ACC112 (cell line): ENCODE results near the gene EWSR1.
"Not testable (repeated sequence)": the region's sequence is repeated elsewhere in the genome, so short reads cannot be mapped to it uniquely, and the experiment has no call there.

Source experiments
- H2AFZ ChIP-seq: fragments of 200-600 bp; sonication (generic); one replicate; pipeline ENCODE4 v1.6.0; 2017; ENCODE audit warnings: antibody characterized with exemption, low read length; ENCODE audit not compliant: unreplicated experiment
- H3K27ac ChIP-seq: fragments of 200-600 bp; sonication (generic); 2 replicates; pipeline ENCODE4 v1.5.1; 2014; ENCODE audit warnings: low read depth, mild to moderate bottlenecking, antibody characterized with exemption, low read length, moderate library complexity
- H3K27me3 ChIP-seq: fragments of 200-600 bp; sonication (generic); 2 replicates; pipeline ENCODE4 v1.6.1; 2014; ENCODE audit warnings: mild to moderate bottlenecking, antibody characterized with exemption, low read length, moderate library complexity, mixed read lengths; ENCODE audit not compliant: insufficient read depth
- H3K36me3 ChIP-seq: fragments of 200-600 bp; sonication (generic); 2 replicates; pipeline ENCODE4 v1.6.1; 2016; ENCODE audit warnings: mild to moderate bottlenecking, antibody characterized with exemption, low read length, moderate library complexity, mixed read lengths; ENCODE audit not compliant: insufficient read depth
- H3K4me1 ChIP-seq: fragments of 200-600 bp; sonication (generic); one replicate; pipeline ENCODE4 v1.6.1; 2016; ENCODE audit warnings: low read length, mixed read lengths; ENCODE audit not compliant: insufficient read depth, unreplicated experiment, control insufficient read depth
- H3K4me3 ChIP-seq: fragments of 200-600 bp; sonication (generic); 2 replicates; pipeline ENCODE4 v1.5.1; 2014; ENCODE audit warnings: mild to moderate bottlenecking, low read depth, low read length
- H3K79me2 ChIP-seq: fragments of 200-600 bp; sonication (generic); one replicate; pipeline ENCODE4 v1.6.0; 2016; ENCODE audit warnings: low read length; ENCODE audit not compliant: control insufficient read depth, unreplicated experiment, insufficient read depth

Gene EWSR1

GRCh38 chr22:29341056-29341848, 73.2 kb downstream of the EWSR1 start:
- no peak overlapping the region for H3K4me3 ChIP-seq
- H3K4me1 ChIP-seq: no peaks in the 10 kb centered on the region
- H3K36me3 ChIP-seq: no peaks in the 10 kb centered on the region
- H3K27me3 ChIP-seq: no peaks in the 10 kb centered on the region
- H3K79me2 ChIP-seq: no peaks in the 10 kb centered on the region
- H2AFZ ChIP-seq: no peak overlapping the region
- H3K27ac ChIP-seq: no peak overlapping the region

- Histone ChIP-seq H3K27me3 (no peaks in the 10 kb centered on the region), H3K79me2 (no peaks in the 10 kb centered on the region), H3K4me1 (no peaks in the 10 kb centered on the region), H3K36me3 (no peaks in the 10 kb centered on the region), H3K27ac (no peak overlapping the region), H2AFZ (no peak overlapping the region), H3K4me3 (no peak overlapping the region)
Observed at GRCh38 chr22:29341849-29342127, 73.7 kb downstream of the EWSR1 start.

- no peaks in the 10 kb centered on the region for H3K36me3 ChIP-seq
- no peak overlapping the region for H2AFZ ChIP-seq
- no peak overlapping the region for H3K4me3 ChIP-seq
- no peaks in the 10 kb centered on the region for H3K4me1 ChIP-seq
- H3K79me2 ChIP-seq: no peaks in the 10 kb centered on the region
- H3K27me3 ChIP-seq: no peaks in the 10 kb centered on the region
- H3K27ac ChIP-seq: no peak overlapping the region
Observed at GRCh38 chr22:29342177-29342576, 74.1 kb downstream of the EWSR1 start.

- Histone ChIP-seq H3K4me1 (no peaks in the 10 kb centered on the region), H3K79me2 (no peaks in the 10 kb centered on the region), H3K36me3 (0 out of 2 replicates have a peak, but pooled peaks cover 3% of the 10 kb centered on the region), H2AFZ (no peak overlapping the region), H3K4me3 (no peak overlapping the region), H3K27ac (no peak overlapping the region), H3K27me3 (no peaks in the 10 kb centered on the region)
Observed at GRCh38 chr22:29342577-29343312, 74.7 kb downstream of the EWSR1 start.

GRCh38 chr22:29343313-29343805, 75.3 kb downstream of the EWSR1 start:
- Histone ChIP-seq H3K4me3 (no peak overlapping the region), H3K27me3 (no peaks in the 10 kb centered on the region), H3K79me2 (no peaks in the 10 kb centered on the region), H2AFZ (no peak overlapping the region), H3K4me1 (no peaks in the 10 kb centered on the region), H3K36me3 (0 out of 2 replicates have a peak, but pooled peaks cover 3% of the 10 kb centered on the region), H3K27ac (no peak overlapping the region)

GRCh38 chr22:29344137-29344536, 76.1 kb downstream of the EWSR1 start:
- Histone ChIP-seq H3K36me3 (0 out of 2 replicates have a peak, but pooled peaks cover 3% of the 10 kb centered on the region), H3K27ac (no peak overlapping the region)

GRCh38 chr22:29344889-29345288, 76.8 kb downstream of the EWSR1 start:
- not testable (repeated sequence) for H2AFZ ChIP-seq, H3K27me3 ChIP-seq, H3K36me3 ChIP-seq, H3K27ac ChIP-seq, H3K4me3 ChIP-seq, H3K4me1 ChIP-seq, H3K79me2 ChIP-seq

More at GRCh38 chr22:29344137-29344536, 76.1 kb downstream of the EWSR1 start:
- H3K27me3 ChIP-seq: no peaks in the 10 kb centered on the region
- H3K79me2 ChIP-seq: no peaks in the 10 kb centered on the region
- H2AFZ ChIP-seq: no peak overlapping the region
- no peak overlapping the region for H3K4me3 ChIP-seq
- no peaks in the 10 kb centered on the region for H3K4me1 ChIP-seq

GRCh38 chr22:29345932-29346331, 77.9 kb downstream of the EWSR1 start:
- Histone ChIP-seq H3K4me1 (no peaks in the 10 kb centered on the region), H3K4me3 (no peak overlapping the region), H3K27ac (no peak overlapping the region), H3K36me3 (0 out of 2 replicates have a peak, but pooled peaks cover 3% of the 10 kb centered on the region), H3K27me3 (no peaks in the 10 kb centered on the region), H3K79me2 (no peaks in the 10 kb centered on the region), H2AFZ (no peak overlapping the region)

GRCh38 chr22:29346659-29347058, 78.6 kb downstream of the EWSR1 start:
- H3K79me2 ChIP-seq: no peaks in the 10 kb centered on the region
- no peak overlapping the region for H3K27ac ChIP-seq
- H3K27me3 ChIP-seq: no peaks in the 10 kb centered on the region
- 0 out of 2 replicates have a peak, but pooled peaks cover 3% of the 10 kb centered on the region for H3K36me3 ChIP-seq
- H3K4me3 ChIP-seq: no peak overlapping the region
- no peaks in the 10 kb centered on the region for H3K4me1 ChIP-seq
- H2AFZ ChIP-seq: no peak overlapping the region

- Histone ChIP-seq H3K27me3 (no peaks in the 10 kb centered on the region), H3K4me3 (no peak overlapping the region), H3K27ac (no peak overlapping the region), H2AFZ (no peak overlapping the region), H3K79me2 (no peaks in the 10 kb centered on the region), H3K36me3 (0 out of 2 replicates have a peak, but pooled peaks cover 3% of the 10 kb centered on the region), H3K4me1 (no peaks in the 10 kb centered on the region)
Observed at GRCh38 chr22:29348041-29348440, 80.0 kb downstream of the EWSR1 start.

- H3K79me2 ChIP-seq: no peaks in the 10 kb centered on the region
- no peak overlapping the region for H3K4me3 ChIP-seq
- H3K27me3 ChIP-seq: no peaks in the 10 kb centered on the region
- no peaks in the 10 kb centered on the region for H3K4me1 ChIP-seq
- 0 out of 2 replicates have a peak, but pooled peaks cover 3% of the 10 kb centered on the region for H3K36me3 ChIP-seq
- no peak overlapping the region for H2AFZ ChIP-seq
- no peak overlapping the region for H3K27ac ChIP-seq
Observed at GRCh38 chr22:29348956-29349355, 80.9 kb downstream of the EWSR1 start.
